Keratinocyte (primary cell): ENCODE data around the gene EEA1.

Source experiments
- EZH2 ChIP-seq: IDR thresholded peaks from one replicate; pipeline ENCODE4 v1.6.1; 2012; ENCODE audit warnings: inconsistent platforms, mild to moderate bottlenecking, low read length, moderate library complexity
- TF ChIP-seq, protein P1 (sequence below), 3 experiments: IDR thresholded peaks in 1 of 3; conservative IDR thresholded peaks in 1 of 3; optimal IDR thresholded peaks in 1 of 3; 2 replicates in 2 of 3; 3 replicates in 1 of 3; pipeline versions ENCODE3 to v1.5.1; 2011; ENCODE audit warnings: low read length in 3 of 3, mild to moderate bottlenecking in 3 of 3, moderate library complexity in 2 of 3, control low read depth in 1 of 3, inconsistent platforms in 1 of 3; ENCODE audit not compliant: insufficient read depth in 2 of 3; ENCODE audit errors: extremely low read depth in 1 of 3

- TF ChIP-seq EZH2, result no peak
- TF ChIP-seq, protein P1, sequence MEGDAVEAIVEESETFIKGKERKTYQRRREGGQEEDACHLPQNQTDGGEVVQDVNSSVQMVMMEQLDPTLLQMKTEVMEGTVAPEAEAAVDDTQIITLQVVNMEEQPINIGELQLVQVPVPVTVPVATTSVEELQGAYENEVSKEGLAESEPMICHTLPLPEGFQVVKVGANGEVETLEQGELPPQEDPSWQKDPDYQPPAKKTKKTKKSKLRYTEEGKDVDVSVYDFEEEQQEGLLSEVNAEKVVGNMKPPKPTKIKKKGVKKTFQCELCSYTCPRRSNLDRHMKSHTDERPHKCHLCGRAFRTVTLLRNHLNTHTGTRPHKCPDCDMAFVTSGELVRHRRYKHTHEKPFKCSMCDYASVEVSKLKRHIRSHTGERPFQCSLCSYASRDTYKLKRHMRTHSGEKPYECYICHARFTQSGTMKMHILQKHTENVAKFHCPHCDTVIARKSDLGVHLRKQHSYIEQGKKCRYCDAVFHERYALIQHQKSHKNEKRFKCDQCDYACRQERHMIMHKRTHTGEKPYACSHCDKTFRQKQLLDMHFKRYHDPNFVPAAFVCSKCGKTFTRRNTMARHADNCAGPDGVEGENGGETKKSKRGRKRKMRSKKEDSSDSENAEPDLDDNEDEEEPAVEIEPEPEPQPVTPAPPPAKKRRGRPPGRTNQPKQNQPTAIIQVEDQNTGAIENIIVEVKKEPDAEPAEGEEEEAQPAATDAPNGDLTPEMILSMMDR (optimal IDR thresholded peaks at IDR 0.05 in 1 of 3, IDR thresholded peaks at IDR 0.05 in 1 of 3, conservative IDR thresholded peaks at IDR 0.05 in 1 of 3; ENCODE audit: extremely low read depth in 1 of 3, insufficient read depth in 2 of 3, low read length in 3 of 3), result no peak
Measured at GRCh38 chr12:92784356-92784755, 144.7 kb downstream of the EEA1 start.
